GM10266 (cell line): ENCODE measurements around the gene AIRE.

Experiments
- DNase-seq: peaks from one replicate; pipeline ENCODE4 v3.0.0; 2012; ENCODE audit errors: extremely low spot score
- CTCF ChIP-seq: IDR thresholded peaks from 2 replicates; pipeline ENCODE4 v1.5.1; 2012; ENCODE audit warnings: mild to moderate bottlenecking, low read depth; ENCODE audit not compliant: control insufficient read depth, insufficient read depth; ENCODE audit errors: missing control alignments

The AIRE gene

GRCh38 chr21:44326272-44326647 is 40.6 kb downstream of the AIRE start:
- no peak for TF ChIP-seq CTCF
- no peak for DNase-seq

- TF ChIP-seq CTCF: no peak
- no peak for DNase-seq
Measured at GRCh38 chr21:44326716-44327602, 41.3 kb downstream of the AIRE start.

GRCh38 chr21:44327603-44327974 is 41.9 kb downstream of the AIRE start:
- no peak for DNase-seq
- TF ChIP-seq CTCF: no peak

GRCh38 chr21:44328242-44328895 is 42.7 kb downstream of the AIRE start:
- no peak for DNase-seq
- TF ChIP-seq CTCF: no peak

GRCh38 chr21:44329086-44329889 is 43.6 kb downstream of the AIRE start:
- DNase-seq: no peak
- no peak for TF ChIP-seq CTCF

- no peak for TF ChIP-seq CTCF
- no peak for DNase-seq
Measured at GRCh38 chr21:44329971-44330681, 44.5 kb downstream of the AIRE start.
